GM19328 (cell line): ENCODE results near the gene GRIK4.

ENCODE experiments used
- ATAC-seq: cut with Tn5 transposase; IDR thresholded peaks from one replicate; pipeline ENCODE4 v1.9.1; 2021; ENCODE audit warnings: mild to moderate bottlenecking, moderate library complexity; ENCODE audit not compliant: unreplicated experiment

Gene GRIK4

DNA sequence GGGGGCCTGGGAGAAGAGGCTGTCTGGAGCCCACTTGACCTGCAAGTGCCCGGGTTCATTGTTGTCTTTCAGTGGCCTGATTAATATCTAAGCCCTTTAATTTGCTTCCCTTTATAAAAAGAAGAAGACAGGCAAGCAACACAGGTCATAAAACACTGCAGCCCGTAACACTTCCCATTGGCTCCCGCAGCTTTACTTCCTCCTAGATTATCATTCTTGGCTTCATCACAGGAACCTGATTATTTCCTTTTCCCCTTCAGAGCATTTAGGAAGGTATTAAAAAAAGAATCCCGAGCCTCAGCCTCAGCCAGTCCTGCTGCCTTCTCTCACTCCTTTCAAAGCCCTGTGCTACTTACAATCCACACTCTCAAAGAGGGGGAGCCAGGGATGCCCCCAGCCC lies 183.2 kb downstream of the GRIK4 start:
- no peak for ATAC-seq

DNA sequence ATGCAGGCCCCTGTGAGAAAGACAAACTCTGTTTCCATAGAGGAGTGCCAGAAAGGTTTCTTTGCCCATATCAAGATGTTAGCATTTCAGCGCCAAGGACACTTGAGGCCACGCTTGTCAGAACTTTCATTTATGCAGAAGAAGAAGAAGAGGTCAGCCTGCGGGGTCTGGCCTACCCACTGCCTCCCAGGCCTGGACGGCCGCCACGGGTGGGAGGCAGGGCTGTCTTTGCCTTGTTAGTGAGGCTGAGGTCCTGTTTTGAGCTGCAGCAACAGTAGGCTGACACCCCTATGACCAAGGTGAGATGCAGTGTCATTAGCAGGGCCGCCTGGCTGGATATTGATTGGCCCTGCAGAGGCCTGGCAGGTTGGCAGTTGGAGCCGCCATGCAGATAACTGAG lies 183.9 kb downstream of the GRIK4 start:
- no peak for ATAC-seq

DNA sequence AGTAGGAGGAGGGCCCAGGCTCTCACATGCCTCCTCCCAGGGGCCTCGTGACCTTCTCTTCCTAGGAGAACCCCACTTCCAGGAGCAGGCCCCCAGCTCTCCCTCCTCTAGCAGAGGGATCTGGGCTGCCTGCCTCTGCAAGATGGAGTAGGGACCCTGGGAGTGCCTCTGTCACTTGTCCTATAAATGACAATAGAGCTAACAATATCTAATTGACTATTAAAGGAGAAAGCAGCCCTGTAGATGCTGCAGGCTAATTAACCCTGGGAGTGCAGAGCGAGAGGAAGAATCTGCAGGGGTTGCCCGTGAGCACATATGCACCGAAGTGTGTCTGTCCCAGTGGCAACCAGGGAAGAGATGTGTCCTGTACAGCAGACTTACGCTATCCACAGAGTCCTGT lies 184.4 kb downstream of the GRIK4 start:
- no peak for ATAC-seq

DNA sequence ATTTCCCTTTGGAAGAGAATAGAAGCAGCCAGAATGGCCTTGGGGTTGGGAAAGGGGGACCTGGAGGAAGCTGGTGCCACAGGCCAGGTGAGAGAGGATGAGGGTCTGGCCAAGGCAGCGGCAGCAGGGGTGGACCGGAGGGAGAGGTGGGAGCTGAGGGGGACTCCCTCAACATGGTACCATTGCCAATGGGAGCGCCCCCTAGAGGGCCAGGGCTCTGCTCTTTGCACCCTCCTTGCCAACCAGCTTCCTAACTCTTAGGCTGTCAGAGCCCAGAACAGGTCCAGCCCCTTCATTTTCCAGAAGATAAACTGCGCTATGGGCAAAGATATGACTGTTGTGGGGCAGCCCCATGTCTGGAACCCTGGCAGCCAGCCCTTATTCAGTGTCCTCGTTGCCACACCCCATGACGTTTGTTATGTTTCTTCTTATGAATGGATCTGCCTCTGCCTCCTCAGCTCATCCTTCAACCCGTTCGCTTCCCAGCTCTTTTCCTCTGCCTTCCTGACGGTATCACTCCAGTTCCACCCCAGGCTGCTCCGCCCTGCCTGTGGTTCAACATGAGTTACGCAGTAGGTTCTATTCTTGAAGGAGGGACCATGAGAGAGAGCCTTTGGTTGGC lies 185.2 kb downstream of the GRIK4 start:
- ATAC-seq: no peak

DNA sequence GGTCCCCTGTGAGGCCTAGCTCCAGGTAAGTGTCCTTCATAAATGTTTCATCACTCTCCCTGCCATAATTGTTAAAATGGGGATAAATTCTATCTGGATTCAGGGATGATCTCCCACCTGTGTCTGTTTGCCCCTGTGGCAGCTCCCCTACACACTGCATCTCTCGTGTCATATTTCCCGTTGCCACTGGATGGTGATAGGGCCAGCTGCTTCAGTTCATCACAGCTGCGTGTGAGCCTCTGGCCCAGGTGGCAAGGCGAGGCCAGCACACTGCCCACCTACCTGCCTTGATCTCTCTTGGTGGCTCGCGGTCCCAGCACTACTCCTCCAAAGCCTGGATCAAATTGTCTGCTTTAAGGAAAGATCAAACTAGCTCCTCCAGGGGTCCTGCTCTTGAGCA lies 187.4 kb downstream of the GRIK4 start:
- ATAC-seq: no peak

DNA sequence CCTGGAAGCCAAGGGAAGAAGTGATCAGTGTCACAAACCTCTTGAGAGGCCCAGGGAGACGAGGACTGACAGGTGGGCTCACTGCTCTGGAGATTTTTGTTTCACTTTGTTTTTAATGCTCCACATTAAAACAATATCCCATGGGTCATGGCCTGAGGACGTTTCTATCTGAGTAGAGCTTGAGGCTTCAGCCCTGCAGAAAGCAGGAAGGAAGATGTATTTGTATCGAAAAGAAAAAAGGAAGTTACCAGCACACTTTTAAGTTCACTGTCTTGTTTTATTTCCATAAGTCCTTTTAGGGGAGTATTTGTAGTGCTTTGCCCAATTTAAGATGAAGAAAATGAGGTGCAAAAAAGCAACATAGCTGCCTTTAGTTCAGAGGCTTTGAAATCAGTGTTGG lies 191.1 kb downstream of the GRIK4 start:
- no peak for ATAC-seq

DNA sequence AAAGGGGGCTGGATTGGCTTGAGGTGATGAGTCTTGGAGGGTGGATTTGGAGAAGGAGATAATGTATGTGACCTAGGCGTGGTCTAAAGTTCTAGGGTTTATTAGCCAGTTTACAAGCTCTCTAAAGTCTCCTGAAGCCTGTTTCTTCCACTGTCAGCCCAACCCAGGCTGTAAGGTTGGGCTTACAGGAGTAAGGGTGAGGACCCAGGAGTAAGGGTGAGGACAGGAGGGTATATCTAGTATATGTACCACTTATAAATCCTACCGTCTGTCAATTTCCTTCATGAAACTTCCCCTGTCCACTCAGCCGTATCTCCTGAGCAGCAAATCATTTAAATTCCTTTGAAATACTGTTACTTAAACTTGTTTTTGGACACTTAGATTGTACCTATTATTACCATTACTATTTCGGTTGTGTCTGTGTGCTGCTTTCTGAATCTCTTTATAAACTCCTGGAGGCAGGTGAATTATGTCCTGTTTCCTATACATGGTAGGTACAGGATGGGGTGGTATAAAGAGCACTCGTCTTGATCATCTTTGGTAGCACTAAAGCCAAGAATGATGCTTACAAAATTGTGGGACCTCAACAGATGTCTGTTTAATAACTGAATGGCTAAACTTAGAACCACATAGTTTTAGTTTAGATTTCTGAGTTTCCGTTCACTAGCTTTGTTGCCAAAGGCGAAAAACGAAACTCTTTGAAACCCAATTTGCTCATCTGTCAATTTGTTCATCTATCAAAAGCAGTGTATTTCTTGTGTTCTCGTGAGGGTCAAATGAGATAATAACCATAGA lies 192.0 kb downstream of the GRIK4 start:
- ATAC-seq: peak; percentile 58

DNA sequence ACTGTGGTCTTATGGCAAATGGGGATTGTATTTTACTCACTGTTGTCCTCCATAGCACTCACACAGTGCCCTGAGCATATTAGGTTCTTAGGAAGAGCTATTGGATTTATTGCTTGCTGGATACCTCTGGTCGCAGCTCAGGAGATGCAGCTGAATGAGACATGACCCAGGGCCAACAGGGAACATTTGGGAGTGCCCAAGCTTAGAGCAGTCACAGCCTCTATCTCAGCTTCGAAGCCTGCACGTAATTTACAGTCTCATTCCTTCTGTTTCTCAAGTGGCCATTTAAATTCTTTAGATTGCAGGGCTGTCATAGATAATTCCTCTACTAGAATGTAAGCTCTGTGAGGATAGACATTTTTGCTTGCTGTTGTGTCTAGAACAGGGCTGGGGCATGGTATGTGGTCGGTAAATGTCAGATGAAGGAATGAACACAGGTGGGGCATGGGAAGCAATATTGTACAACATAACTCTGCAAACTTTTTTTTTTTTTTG lies 192.8 kb downstream of the GRIK4 start:
- ATAC-seq: no peak

DNA sequence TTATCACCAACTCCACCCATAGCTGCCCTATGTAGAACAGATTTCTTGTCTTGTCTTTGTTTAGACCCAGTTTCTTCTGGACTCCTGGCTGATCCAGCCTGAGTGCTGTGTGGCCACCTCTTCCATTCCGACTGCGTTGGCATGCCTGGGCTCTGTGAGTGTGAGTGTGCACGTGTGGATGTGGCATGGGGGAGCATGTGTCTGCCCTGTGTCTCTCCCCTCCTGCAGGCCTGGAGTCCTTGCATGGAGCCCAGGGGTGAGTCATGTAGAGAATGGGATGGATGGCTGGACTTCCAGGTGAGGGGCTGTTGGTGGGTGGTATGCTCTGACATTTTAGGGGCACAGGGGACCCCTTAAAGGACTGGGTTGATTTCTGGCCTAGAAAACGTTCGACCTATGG lies 194.7 kb downstream of the GRIK4 start:
- ATAC-seq: no peak

DNA sequence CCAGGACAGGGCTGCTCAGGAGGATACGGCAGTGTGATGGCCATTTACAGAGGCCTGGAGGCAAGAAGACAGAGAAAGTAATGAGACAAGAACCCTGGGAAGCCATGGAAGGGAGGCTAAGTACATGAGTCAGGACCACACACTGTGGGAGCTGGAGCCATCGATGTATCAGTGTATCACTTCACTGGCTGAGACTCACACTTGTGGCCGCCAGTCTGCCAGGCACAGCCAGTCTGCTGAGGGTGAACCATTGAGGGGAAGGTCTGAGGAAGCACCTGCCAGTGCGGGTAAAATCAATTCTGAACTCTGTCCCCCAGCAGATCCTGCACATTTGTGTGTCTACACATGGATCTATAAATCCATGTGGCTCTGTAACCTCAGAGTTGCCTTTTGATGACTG lies 195.6 kb downstream of the GRIK4 start:
- no peak for ATAC-seq

DNA sequence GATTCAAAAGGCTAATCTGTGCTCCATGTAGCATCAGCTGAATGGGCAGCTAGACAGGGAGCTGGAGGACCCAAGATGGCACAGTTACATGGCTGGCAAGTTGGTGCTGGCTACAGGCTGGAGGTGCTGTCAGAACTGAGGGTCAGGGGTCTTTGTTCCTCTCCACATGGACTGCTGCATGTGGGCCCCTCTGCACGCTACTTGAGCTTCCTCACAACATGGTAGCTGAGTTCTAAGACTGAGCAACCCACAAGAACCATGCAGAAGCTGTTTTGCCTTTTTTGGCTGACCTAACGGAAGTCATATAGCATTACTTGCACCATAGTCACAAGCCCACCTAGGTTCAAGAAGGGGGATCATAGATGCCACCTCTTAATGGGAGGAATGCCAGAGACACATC lies 196.1 kb downstream of the GRIK4 start:
- ATAC-seq: no peak

DNA sequence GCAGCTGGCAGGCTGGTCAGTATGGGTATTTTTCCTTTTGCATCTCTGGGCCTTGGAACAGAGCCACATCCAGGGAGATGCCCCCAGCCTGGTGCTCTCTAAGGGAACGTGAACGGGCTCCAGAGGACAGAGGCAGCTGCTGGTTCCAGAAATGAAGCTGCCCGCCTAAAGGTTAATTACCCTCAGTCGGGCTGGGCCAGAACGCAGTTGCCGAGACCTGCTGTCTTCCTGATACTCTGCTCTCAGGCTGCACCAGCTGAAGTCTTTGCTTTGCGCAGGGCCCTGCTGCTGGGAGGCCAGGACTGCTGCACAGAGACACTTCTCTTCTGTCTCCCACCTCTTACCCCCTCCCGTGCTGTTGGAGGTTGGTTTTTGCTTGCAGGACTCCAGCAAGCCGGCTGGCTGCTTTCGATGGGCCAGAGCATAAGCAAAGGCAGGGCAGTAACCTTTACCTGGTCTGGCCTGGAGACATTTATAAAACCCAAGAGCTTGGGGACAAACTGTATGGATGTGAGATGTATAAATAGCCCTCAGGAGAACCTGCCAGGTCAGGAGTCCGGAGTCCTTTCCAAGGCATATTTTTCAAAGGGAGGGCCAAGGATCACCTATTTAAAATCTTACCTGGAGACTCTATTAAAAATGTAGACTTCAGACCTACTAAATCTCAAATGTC lies 197.1 kb downstream of the GRIK4 start:
- no peak for ATAC-seq

DNA sequence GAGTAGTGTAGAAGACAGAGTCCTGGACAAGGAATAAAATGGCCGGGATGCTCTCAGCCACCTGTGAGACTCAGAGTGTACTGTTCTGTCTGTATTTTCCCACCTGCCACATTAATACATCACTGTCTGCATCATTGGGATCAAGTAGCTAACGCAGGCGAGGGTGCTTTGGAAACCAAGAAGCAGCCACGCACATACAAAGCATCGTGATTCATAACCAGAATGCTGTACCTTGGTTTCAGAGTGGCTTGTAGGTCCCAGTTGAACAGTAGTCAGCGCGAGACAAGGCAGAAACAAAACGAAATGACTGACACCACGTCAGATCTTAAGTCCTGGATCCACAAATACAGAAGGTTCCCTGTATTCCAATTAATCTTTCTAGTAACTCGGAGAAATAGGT lies 198.3 kb downstream of the GRIK4 start:
- peak; percentile 66 for ATAC-seq

DNA sequence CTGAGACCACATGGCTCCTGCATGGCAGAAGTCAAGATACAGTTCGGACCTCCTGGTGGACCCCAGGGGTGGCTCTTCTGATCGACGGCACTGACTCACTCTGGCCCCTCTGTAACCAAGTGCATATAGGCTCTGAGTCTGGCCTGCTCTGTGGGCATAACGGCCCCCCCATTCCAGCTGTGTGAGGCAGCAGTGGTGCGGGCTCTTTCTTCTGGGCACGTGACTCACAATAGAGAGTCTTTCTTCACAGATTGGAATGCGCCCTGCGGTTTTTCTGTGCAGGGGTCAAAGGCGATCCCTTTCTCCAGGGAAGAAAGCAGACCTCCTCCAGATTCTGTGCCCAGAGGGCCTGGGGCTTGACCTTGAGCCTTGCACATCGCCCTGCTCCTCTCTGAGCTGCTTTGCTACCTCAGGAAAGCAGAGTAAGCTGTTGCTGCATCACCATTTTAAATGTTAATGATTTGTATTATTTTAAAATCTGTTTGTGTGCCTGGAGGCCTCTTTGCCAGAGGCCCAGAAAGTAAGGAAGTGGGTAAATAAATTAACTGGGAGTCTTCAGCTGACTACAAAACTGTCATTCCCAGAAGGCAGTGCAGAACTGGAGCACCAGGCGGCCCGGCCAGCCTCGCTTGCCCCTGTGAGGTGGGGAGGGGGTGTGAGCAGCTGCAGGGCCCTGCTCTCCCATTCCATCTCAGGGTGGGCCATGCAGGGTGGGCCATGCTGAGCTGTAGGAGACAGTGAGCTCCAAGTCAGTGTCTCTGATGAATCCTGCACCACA lies 199.0 kb downstream of the GRIK4 start:
- ATAC-seq: no peak

DNA sequence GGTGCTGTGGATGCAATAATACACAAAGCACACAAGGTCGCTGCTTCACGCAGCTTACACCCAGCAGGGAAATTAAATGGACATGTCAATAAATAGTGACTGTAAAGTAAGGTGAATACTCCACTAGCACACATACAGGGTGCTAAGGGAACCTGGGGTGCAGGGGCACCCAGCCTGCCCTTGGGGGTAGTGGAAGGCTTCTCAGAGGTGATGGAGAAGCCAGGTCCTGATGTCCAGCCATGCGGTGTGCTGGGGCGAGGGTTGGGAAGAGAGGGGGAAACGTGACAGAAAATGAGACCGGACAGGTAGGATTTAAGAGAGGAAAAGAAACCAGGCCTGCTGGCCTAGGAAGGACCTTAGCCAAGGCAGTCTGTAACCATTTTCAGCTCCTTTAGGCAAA lies 200.5 kb downstream of the GRIK4 start:
- ATAC-seq: no peak

DNA sequence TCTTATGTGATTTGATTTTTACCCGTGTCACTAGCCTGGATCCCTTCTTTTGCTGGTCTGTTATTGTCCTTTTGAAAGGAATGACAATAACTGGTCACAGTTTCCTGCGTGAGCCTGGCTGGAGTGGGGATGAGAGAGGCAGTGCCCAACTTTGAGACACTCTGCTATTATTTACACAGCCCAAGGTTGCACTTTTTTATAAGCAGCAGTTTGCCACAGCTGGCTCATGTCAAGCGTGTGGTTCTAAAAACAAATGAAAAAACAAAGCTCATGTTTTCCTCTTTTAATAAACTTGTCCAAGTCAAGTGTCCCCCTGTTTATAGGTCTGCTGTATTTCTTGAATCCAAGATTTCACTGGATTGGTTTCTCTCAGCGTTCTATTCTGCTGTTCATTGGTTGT lies 201.3 kb downstream of the GRIK4 start:
- no peak for ATAC-seq

DNA sequence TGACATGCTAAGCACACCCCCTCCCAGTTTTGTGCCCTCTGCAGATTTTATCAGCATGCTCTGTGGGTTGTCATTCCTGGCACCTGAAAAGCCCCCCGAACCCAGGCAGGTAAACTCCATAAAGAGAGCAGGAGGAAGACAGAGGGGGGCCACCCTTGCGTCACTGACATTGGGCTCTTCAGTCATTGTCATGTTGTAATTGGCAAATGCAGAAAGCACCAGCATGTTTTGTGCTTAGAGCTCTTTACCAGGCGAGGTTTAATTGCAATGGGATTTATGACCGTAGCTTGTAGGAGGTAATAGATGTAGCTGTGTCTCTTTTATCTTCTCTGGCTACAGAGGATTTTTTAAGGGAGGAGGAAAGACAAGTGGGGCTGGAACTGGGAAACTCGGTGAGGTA lies 201.7 kb downstream of the GRIK4 start:
- ATAC-seq: no peak

DNA sequence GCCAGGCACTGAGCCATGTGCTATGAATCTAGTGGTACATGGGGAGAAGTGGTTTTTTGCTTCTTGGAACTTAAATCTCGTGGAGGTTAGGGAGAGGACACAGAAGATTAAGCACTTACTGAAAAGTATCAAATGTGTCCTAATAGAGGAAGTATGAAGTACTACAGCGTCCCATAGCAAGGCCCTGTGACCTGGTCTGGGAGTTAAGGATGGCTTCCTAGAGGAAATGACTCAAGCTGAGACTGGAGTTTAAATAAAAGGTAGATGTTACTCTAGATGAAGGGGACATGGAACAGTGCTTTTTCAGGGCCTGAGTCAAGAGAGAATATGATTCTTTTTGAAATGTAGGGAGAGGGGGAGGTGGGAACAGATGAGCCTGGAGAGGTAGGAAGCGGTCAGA lies 202.9 kb downstream of the GRIK4 start:
- ATAC-seq: no peak

DNA sequence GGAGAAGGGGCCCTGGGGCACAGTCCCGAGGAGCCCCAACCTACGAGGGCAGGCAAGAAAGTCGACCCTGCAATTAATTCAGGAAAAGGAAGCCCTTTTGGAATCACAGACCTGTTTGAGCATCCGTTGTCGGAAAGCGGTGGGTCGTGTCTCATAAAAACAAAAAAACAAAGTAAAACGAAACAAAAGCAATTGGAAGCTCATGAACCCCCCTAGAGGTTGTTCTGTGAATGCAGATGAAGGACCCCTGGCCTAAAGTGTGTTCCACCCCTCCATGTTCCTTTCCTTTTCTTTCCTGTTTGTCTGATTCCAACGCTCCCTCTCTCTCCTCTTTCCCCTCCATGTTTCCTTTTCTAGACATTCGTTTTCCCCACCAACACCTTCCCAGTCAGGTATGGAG lies 203.7 kb downstream of the GRIK4 start:
- no peak for ATAC-seq

DNA sequence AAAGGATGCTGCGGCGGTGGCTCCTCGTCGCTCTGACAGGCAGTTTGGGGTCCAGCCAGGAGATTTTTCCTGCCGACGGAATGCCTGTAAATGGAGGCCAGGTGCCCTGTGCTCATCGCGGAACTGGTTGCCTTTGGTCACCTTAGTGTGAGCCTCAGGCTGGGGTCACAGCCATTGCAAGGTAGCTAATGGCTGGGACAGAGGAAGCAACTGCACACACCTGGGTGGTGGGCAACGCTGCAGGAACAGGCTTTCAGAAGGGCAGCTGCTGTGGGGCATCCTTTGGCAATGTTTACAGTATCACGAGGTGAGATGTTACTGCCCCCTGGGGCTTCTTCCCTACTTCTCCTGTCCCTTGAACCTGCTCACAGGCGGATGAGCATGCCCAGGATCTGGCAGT lies 205.5 kb downstream of the GRIK4 start:
- ATAC-seq: no peak

DNA sequence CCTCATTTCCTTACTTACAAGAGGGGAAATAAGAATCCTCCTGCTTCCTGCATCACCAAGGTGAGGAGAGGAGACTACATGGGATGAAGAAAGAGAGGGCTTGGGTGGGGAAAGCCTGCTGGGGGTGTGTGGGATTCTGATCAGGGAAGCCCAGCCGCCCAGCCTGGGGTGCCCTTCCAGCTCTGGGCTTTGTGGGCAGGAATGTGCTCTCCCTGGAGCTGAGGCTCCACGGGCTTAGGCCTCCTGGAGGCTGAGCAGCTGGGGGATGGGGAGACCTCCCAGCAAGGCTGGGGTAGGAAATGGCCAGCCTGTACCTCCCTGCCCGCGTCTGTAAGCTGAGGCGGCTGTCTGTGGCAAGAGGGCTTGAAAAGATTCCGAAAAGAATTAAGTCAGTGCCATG lies 206.1 kb downstream of the GRIK4 start:
- no peak for ATAC-seq
